ENCODE data around the gene NQO1.

NQO1 gene

GRCh38 chr16:69706256-69706974 is 19.9 kb downstream of the NQO1 start:
- DNase-seq, result no peak

GRCh38 chr16:69703638-69704037 is 22.7 kb downstream of the NQO1 start:
- DNase-seq, result no peak

GRCh38 chr16:69701866-69702265 is 24.5 kb downstream of the NQO1 start:
- no peak for DNase-seq

GRCh38 chr16:69701452-69701851 is 24.9 kb downstream of the NQO1 start:
- no peak for DNase-seq

GRCh38 chr16:69699915-69700314 is 26.4 kb downstream of the NQO1 start:
- no peak for DNase-seq

GRCh38 chr16:69698404-69698803 is 28.0 kb downstream of the NQO1 start:
- DNase-seq, result no peak

GRCh38 chr16:69693916-69694315 is 32.4 kb downstream of the NQO1 start:
- no peak for DNase-seq

- DNase-seq, result no peak
Measured at GRCh38 chr16:69691980-69692911, 34.1 kb downstream of the NQO1 start.

GRCh38 chr16:69688589-69688988 is 37.8 kb downstream of the NQO1 start:
- DNase-seq, result no peak

- DNase-seq, result no peak
Measured at GRCh38 chr16:69680358-69680757, 46.0 kb downstream of the NQO1 start.

GRCh38 chr16:69672998-69673713 is 53.2 kb downstream of the NQO1 start:
- no peak for DNase-seq

- DNase-seq, result no peak
Measured at GRCh38 chr16:69672315-69672997, 53.9 kb downstream of the NQO1 start.

GRCh38 chr16:69669577-69669976 is 56.8 kb downstream of the NQO1 start:
- DNase-seq, result no peak

GRCh38 chr16:69663846-69664245 is 62.5 kb downstream of the NQO1 start:
- DNase-seq, result no peak

- DNase-seq, result no peak
Measured at GRCh38 chr16:69662901-69663300, 63.5 kb downstream of the NQO1 start.

GRCh38 chr16:69660166-69660565 is 66.2 kb downstream of the NQO1 start:
- no peak for DNase-seq
